Keratinocyte (primary cell): ENCODE results near the gene KANSL1.
"Not testable (repeated sequence)": the region's sequence is repeated elsewhere in the genome, so short reads cannot be mapped to it uniquely, and the experiment has no call there.

Source experiments
- CTCF ChIP-seq, 3 experiments: IDR thresholded peaks in 1 of 3; conservative IDR thresholded peaks in 1 of 3; optimal IDR thresholded peaks in 1 of 3; 2 replicates in 2 of 3; 3 replicates in 1 of 3; pipeline versions ENCODE3 to v1.5.1; 2011; ENCODE audit warnings: low read length in 3 of 3, mild to moderate bottlenecking in 3 of 3, moderate library complexity in 2 of 3, control low read depth in 1 of 3, inconsistent platforms in 1 of 3; ENCODE audit not compliant: insufficient read depth in 2 of 3; ENCODE audit errors: extremely low read depth in 1 of 3
- EZH2 ChIP-seq: IDR thresholded peaks from one replicate; pipeline ENCODE4 v1.6.1; 2012; ENCODE audit warnings: inconsistent platforms, mild to moderate bottlenecking, low read length, moderate library complexity

- TF ChIP-seq CTCF (optimal IDR thresholded peaks at IDR 0.05 in 1 of 3, IDR thresholded peaks at IDR 0.05 in 1 of 3, conservative IDR thresholded peaks at IDR 0.05 in 1 of 3; ENCODE audit: extremely low read depth in 1 of 3, insufficient read depth in 2 of 3, low read length in 3 of 3); EZH2: not testable (repeated sequence)
Observed at GRCh38 chr17:46180185-46180891, 12.9 kb downstream of the KANSL1 start.
